HG02798 (cell line): ENCODE measurements around the gene C1QC.

Experiments used
- ATAC-seq: cut with Tn5 transposase; IDR thresholded peaks from one replicate; pipeline ENCODE4 v1.9.1; 2021; ENCODE audit warnings: mild to moderate bottlenecking; ENCODE audit not compliant: unreplicated experiment, poor library complexity

Gene C1QC

GRCh38 chr1:22643381-22643780 lies at the start of gene C1QC:
Gene C1QC, plus strand, starts transcription at chr1:22643633. Its CDS starts 391 bp downstream, at chr1:22644024.
- no peak for ATAC-seq

- no peak for ATAC-seq
These were observed 49.0 kb upstream of the C1QC start for GRCh38 chr1:22594396-22594795.

DNA sequence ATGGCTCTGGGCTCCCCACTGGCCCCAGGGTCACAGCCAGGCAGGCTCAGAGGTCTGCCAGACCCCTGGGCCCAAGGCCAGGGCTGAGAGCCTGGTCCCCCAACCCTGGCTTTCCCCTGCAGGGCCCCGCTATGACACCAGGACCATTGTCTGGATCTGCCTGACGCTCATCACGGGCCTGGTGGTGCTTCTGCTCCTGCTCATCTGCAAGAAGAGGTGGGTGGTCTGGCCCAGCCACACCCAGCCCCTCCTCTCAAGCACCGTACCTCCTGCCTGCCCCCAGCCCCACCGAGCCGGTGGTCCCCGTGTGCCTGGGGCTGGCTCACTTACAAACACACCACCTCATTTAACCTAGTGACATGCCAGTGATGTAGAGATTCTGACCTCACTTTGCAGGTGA lies 48.3 kb upstream of the C1QC start:
- ATAC-seq, result no peak

DNA sequence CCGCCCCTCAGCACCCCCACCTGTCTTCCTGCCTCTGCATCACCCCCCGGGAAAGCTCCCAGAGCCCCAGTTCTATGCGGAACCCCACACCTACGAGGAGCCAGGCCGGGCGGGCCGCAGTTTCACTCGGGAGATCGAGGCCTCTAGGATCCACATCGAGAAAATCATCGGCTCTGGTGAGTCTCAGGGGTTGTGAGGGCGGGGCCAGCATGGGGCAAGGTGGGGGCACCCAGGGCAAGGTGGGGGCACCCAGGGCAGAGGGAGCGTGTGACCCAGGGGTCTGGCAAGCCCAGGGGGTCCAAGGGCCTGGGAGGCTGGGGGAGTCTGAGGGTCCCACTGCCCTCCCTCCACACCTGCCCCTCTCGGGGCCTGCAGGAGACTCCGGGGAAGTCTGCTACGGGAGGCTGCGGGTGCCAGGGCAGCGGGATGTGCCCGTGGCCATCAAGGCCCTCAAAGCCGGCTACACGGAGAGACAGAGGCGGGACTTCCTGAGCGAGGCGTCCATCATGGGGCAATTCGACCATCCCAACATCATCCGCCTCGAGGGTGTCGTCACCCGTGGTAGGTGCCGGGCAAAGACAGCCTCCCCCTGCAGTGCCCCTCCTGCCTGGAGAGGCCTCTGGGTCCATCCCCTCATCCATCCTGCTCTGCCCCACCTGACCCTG lies 46.0 kb upstream of the C1QC start:
- ATAC-seq, result no peak

GRCh38 chr1:22597996-22598395 lies 45.4 kb upstream of the C1QC start:
- no peak for ATAC-seq

DNA sequence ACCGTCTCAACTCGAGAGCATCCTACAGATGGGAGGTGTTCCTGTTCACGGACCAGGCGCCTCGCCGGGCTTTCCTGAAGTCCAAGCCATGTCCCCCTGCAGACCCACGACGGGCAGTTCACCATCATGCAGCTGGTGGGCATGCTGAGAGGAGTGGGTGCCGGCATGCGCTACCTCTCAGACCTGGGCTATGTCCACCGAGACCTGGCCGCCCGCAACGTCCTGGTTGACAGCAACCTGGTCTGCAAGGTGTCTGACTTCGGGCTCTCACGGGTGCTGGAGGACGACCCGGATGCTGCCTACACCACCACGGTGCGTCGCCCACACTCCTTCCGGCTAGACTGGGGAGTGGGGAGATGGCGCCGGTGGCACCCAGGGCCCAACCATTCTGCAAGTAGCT lies 44.7 kb upstream of the C1QC start:
- ATAC-seq, result no peak

- no peak for ATAC-seq
These were observed 43.2 kb upstream of the C1QC start for GRCh38 chr1:22600071-22600816.

GRCh38 chr1:22600817-22601605 lies 42.4 kb upstream of the C1QC start:
- ATAC-seq, result no peak

- no peak for ATAC-seq
These were observed 41.8 kb upstream of the C1QC start for GRCh38 chr1:22601610-22602009.

DNA sequence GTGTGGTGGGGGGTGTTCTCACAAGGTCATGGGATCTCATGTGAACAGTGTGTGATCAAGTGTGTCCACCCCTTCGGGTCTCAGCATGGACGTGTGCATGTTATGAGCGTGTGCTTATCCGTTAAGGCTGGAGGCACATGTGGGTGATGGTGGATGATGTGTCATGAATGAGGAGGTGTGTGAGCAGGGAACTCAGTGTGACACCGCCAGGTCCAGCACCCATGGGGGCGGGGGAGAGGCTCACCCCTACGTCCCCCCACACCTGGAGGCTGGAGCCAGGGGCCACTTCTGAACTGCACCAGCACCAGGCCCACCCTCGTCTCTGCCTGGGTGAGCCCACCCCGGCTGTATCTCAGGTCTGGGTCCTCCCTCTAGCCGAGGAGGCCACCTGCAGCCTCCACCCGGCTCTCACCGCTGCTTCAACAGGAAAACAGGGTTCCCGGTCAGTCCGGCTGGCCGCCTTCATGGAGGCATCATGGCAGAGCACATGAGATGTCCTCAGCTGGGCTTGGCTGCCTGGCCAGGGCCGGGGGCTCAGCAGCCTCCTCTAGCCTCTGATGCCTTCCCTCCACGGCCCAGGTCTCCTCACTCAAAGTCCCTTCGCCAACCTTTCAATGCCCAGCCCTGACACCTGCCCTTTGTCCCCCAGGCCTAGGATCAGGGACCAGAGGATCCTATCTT lies 41.2 kb upstream of the C1QC start:
- ATAC-seq, result no peak

- no peak for ATAC-seq
These were observed 37.3 kb upstream of the C1QC start for GRCh38 chr1:22606161-22606560.

GRCh38 chr1:22607154-22607553 lies 36.3 kb upstream of the C1QC start:
- ATAC-seq, result no peak

GRCh38 chr1:22608361-22608760 lies 35.1 kb upstream of the C1QC start:
- ATAC-seq, result no peak

DNA sequence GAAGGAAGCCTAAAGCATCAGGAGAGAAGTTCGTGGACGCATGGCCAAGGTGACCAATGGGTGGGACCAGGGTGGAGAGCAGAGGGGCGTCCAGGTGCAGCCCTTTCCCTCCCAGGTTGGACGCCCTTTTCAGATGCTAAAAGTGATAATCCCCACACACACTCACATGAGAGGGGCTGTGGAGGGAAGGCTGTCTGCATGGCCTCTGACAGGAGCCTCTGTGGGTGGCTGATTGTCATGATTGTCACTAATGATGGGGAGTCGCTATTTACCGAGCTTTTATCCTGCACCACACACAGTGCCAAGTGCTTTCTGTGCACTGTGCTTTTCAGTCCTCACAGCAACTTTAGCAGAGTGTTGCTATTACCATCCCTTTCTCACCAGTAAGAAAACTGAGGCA lies 34.1 kb upstream of the C1QC start:
- no peak for ATAC-seq

DNA sequence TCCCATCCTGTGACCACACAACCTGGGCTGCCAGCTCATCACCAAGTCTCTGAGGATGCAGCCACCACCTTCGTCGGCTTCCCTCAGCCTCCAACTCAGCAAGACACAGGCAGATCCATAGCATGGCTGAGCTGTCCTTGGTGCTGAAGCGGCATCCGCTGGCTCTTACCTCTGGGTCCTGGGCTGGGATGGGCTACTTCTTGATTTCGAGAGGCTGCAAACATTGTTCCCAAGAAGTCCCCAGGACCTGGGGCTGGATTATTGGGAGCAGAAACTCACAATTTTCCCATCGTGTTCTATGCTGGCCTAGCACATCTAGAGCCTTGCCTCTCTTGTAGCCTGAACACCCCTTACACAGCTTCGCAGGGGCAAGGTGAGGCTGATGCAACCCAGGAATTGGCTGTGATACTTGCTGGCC lies 31.9 kb upstream of the C1QC start:
- ATAC-seq, result no peak

GRCh38 chr1:22612671-22613571 lies 30.5 kb upstream of the C1QC start:
- ATAC-seq, result no peak

DNA sequence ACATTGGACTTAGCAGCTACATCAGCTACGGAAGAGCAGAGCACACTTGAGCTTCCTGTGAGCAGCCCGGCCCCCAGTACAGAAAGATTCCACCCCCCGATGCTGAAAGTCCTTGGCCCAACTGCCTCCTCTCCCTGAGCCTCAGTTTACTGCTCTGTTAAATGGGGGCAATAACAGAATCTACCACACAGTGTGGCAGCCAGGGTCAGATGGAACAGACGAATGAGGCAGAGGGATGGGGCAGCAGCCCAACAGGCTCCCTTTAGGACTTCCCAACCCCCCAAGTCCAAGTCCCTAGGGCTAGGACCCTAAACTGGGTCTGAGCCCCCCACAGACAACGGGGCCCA lies 29.9 kb upstream of the C1QC start:
- ATAC-seq, result no peak

- ATAC-seq, result no peak
These were observed 29.5 kb upstream of the C1QC start for GRCh38 chr1:22613951-22614350.

DNA sequence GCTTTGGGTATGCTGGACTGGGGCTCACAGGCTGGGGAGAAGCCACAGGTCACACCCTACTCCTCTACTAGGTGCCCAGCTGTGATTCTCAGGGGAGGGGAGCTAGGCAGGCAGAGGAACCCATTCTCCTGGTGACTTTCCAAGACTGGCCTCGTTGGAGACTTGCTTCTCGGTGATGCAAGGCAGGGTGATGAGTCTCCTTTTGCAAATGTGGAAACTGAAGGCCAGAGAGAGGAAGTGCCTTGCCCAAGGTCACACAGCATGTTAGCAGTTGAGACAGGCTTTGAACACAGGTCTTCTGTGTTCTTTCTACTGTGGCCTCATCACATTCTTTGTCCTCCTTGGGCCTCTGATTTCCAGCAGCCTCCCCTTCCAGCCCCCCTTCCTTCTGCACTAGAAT lies 27.5 kb upstream of the C1QC start:
- no peak for ATAC-seq

- ATAC-seq, result no peak
These were observed 26.9 kb upstream of the C1QC start for GRCh38 chr1:22616571-22616970.
